H1 (cell line): ENCODE measurements around the gene FADS2. TPM values are rescaled to one million over a fixed set of nuclear protein-coding genes. Genes with fewer than 3 reads are reported as not detected.

Experiments used
- CTCF ChIA-PET: fragments of 300-600 bp; sonication (Branson Sonifier 250); formaldehyde crosslinking; loops from one replicate; lab custom pipeline; 2021; ENCODE audit not compliant: partially characterized antibody; lab: Charles Lee
- POLR2A ChIA-PET: fragments of 300-600 bp; sonication (Branson Sonifier 250); formaldehyde crosslinking; loops from one replicate; lab custom pipeline; 2021; ENCODE audit warnings: inconsistent platforms; ENCODE audit not compliant: partially characterized antibody; lab: Charles Lee
- DNase-seq, 2 experiments: peaks; one replicate each; pipeline versions ENCODE4 v3.0.0 to v3.0.0-alpha.2; 2010 to 2022; ENCODE audit warnings: low spot score in 2 of 2, low read depth in 1 of 2, mixed read lengths in 1 of 2
- FAIRE-seq: peaks from 2 replicates; lab custom pipeline; 2011; peaks lifted over from hg19 to GRCh38; lab: Jason Lieb, UNC
- H2AFZ ChIP-seq: 2 replicates; pipeline ENCODE4 v1.8.1; 2012; ENCODE audit warnings: low read length, inconsistent platforms
- H2AK5ac ChIP-seq: 2 replicates; pipeline ENCODE4 v1.6.1; 2013; ENCODE audit warnings: low read depth, low read length
- H2BK120ac ChIP-seq: replicated peaks from 2 replicates; pipeline ENCODE3; 2013; ENCODE audit warnings: low read depth, low read length, inconsistent platforms
- H2BK12ac ChIP-seq: 2 replicates; pipeline ENCODE4 v1.6.1; 2013; ENCODE audit warnings: low read depth, low read length
- H2BK15ac ChIP-seq: 2 replicates; pipeline ENCODE4 v1.6.1; 2013; ENCODE audit warnings: low read length
- H2BK20ac ChIP-seq: 2 replicates; pipeline ENCODE4 v1.6.1; 2013; ENCODE audit warnings: low read length
- H2BK5ac ChIP-seq: 2 replicates; pipeline ENCODE4 v1.6.1; 2013; ENCODE audit warnings: low read depth, low read length
- H3K14ac ChIP-seq: 2 replicates; pipeline ENCODE4 v1.6.1; 2013; ENCODE audit warnings: inconsistent platforms; ENCODE audit not compliant: insufficient read length
- H3K18ac ChIP-seq: 2 replicates; pipeline ENCODE4 v1.6.1; 2013; ENCODE audit warnings: low read length; ENCODE audit errors: extremely low read depth
- H3K23ac ChIP-seq: 2 replicates; pipeline ENCODE4 v1.6.1; 2013; ENCODE audit warnings: inconsistent platforms; ENCODE audit not compliant: insufficient read length
- H3K23me2 ChIP-seq: 2 replicates; pipeline ENCODE4 v1.6.1; 2013; ENCODE audit warnings: low read depth, low read length
- H3K27ac ChIP-seq: 2 replicates; pipeline ENCODE4 v1.6.1; 2011; ENCODE audit warnings: low read depth, low read length, inconsistent platforms
- H3K27me3 ChIP-seq, 4 experiments: replicated peaks in 1 of 4; 1 replicate in 1 of 4; 2 replicates in 3 of 4; pipeline versions ENCODE4 v1.6.1 to v1.8.1; 2011 to 2013; ENCODE audit warnings: low read length in 3 of 4, mild to moderate bottlenecking in 3 of 4, inconsistent platforms in 2 of 4, mixed read lengths in 2 of 4, moderate library complexity in 1 of 4; ENCODE audit not compliant: control insufficient read depth in 3 of 4, insufficient read depth in 3 of 4; ENCODE audit errors: extremely low read depth in 1 of 4
- H3K36me3 ChIP-seq, 4 experiments: 2 replicates each; pipeline versions ENCODE4 v1.6.1 to v1.8.1; 2011 to 2013; ENCODE audit warnings: mild to moderate bottlenecking in 4 of 4, low read length in 3 of 4, moderate library complexity in 2 of 4, control low read depth in 1 of 4, inconsistent platforms in 1 of 4; ENCODE audit not compliant: insufficient read depth in 4 of 4, control insufficient read depth in 2 of 4
- H3K4ac ChIP-seq: replicated peaks from 2 replicates; pipeline ENCODE3; 2013; ENCODE audit warnings: low read length, low read depth, mixed read lengths, inconsistent platforms; ENCODE audit not compliant: insufficient read length
- H3K4me1 ChIP-seq, 4 experiments: replicated peaks in 1 of 4; 1 replicate in 1 of 4; 2 replicates in 3 of 4; pipeline versions ENCODE4 v1.6.1 to v1.8.1; 2011 to 2013; ENCODE audit warnings: low read length in 3 of 4, inconsistent platforms in 2 of 4, mixed read lengths in 1 of 4; ENCODE audit not compliant: insufficient read depth in 4 of 4, control insufficient read depth in 3 of 4
- H3K4me2 ChIP-seq, 2 experiments: 2 replicates each; pipeline versions ENCODE4 v1.6.1 to v1.8.1; 2011 to 2013; ENCODE audit warnings: low read depth in 2 of 2, low read length in 2 of 2, control low read depth in 1 of 2, inconsistent platforms in 1 of 2, mild to moderate bottlenecking in 1 of 2; ENCODE audit not compliant: insufficient read depth in 1 of 2
- H3K4me3 ChIP-seq, 4 experiments: fragments of 200-600, 300-600 bp in 1 of 4; sonication (generic), shearing (Covaris generic), sonication (Bioruptor Twin) in 1 of 4; 2 replicates each; pipeline versions ENCODE4 v1.5.1 to v1.8.1; 2011 to 2016; ENCODE audit warnings: low read length in 4 of 4, low read depth in 3 of 4, control low read depth in 2 of 4, inconsistent platforms in 2 of 4, mild to moderate bottlenecking in 2 of 4, mixed read lengths in 1 of 4, moderate library complexity in 1 of 4; ENCODE audit not compliant: insufficient read depth in 2 of 4; ENCODE audit errors: extremely low read depth in 1 of 4
- H3K56ac ChIP-seq: replicated peaks from 2 replicates; pipeline ENCODE3; 2013; ENCODE audit warnings: low read depth, mild to moderate bottlenecking, mixed read lengths, low read length, inconsistent platforms; ENCODE audit not compliant: insufficient read length
- H3K79me1 ChIP-seq: 2 replicates; pipeline ENCODE4 v1.6.1; 2013; ENCODE audit warnings: low read depth, low read length, control low read depth
- H3K79me2 ChIP-seq, 2 experiments: 2 replicates each; pipeline versions ENCODE4 v1.6.1 to v1.8.1; 2012 to 2013; ENCODE audit warnings: low read length in 2 of 2, mild to moderate bottlenecking in 2 of 2, inconsistent platforms in 1 of 2; ENCODE audit not compliant: insufficient read depth in 2 of 2, control insufficient read depth in 1 of 2
- H3K9ac ChIP-seq, 4 experiments: replicated peaks in 1 of 4; 1 replicate in 1 of 4; 2 replicates in 3 of 4; pipeline versions ENCODE4 v1.6.1 to v1.8.1; 2011 to 2013; ENCODE audit warnings: low read depth in 3 of 4, low read length in 3 of 4, control low read depth in 2 of 4, mild to moderate bottlenecking in 2 of 4, moderate library complexity in 2 of 4, inconsistent platforms in 1 of 4; ENCODE audit errors: extremely low read depth in 1 of 4
- H3K9me3 ChIP-seq, 2 experiments: 2 replicates each; pipeline versions ENCODE4 v1.6.1 to v1.8.1; 2012 to 2013; ENCODE audit warnings: mild to moderate bottlenecking in 2 of 2, moderate library complexity in 2 of 2, control low read depth in 1 of 2, inconsistent platforms in 1 of 2, low read depth in 1 of 2, low read length in 1 of 2, mixed read lengths in 1 of 2; ENCODE audit not compliant: insufficient read depth in 2 of 2
- H4K20me1 ChIP-seq, 2 experiments: replicated peaks in 1 of 2; 2 replicates each; pipeline versions ENCODE3 to v1.8.1; 2011 to 2013; ENCODE audit warnings: inconsistent platforms in 2 of 2, low read length in 2 of 2, mild to moderate bottlenecking in 1 of 2; ENCODE audit not compliant: insufficient read depth in 2 of 2, control insufficient read depth in 1 of 2
- H4K5ac ChIP-seq: 2 replicates; pipeline ENCODE4 v1.6.1; 2013; ENCODE audit warnings: low read length, low read depth, mixed read lengths, inconsistent platforms; ENCODE audit not compliant: insufficient read length
- H4K8ac ChIP-seq: 2 replicates; pipeline ENCODE4 v1.8.0; 2013; ENCODE audit warnings: mild to moderate bottlenecking, moderate library complexity, low read length, inconsistent platforms; ENCODE audit not compliant: insufficient read depth; ENCODE audit errors: extremely low read depth
- H4K91ac ChIP-seq: replicated peaks from 2 replicates; pipeline ENCODE3; 2013; ENCODE audit warnings: low read length, mixed read lengths, inconsistent platforms; ENCODE audit not compliant: insufficient read length
- ASH2L ChIP-seq: fragments of 200-600, 300-600 bp; sonication (generic); IDR thresholded peaks from one replicate; pipeline ENCODE4 v1.7.1; 2017; ENCODE audit warnings: low read length
- BRCA1 ChIP-seq: IDR thresholded peaks from 2 replicates; pipeline ENCODE4 v1.6.1; 2012; ENCODE audit warnings: low read depth, low read length, improper control_type of control experiment
- CHD2 ChIP-seq: IDR thresholded peaks from 2 replicates; pipeline ENCODE4 v1.6.1; 2012; ENCODE audit warnings: low read length, improper control_type of control experiment
- CTBP2 ChIP-seq: IDR thresholded peaks from 2 replicates; pipeline ENCODE4 v1.7.0; 2011; ENCODE audit warnings: borderline replicate concordance, mild to moderate bottlenecking, moderate library complexity, mixed read lengths, low read length; ENCODE audit not compliant: insufficient read depth, insufficient read length
- EZH2 ChIP-seq: fragments of 200-600 bp; sonication (generic); IDR thresholded peaks from 2 replicates; pipeline ENCODE4 v1.7.1; 2012; ENCODE audit warnings: low read depth, mild to moderate bottlenecking, moderate library complexity, low read length, inconsistent platforms; ENCODE audit not compliant: severe bottlenecking
- KDM5A ChIP-seq: fragments of 200-600 bp; IDR thresholded peaks from 2 replicates; pipeline ENCODE4 v1.7.1; 2012; ENCODE audit warnings: mild to moderate bottlenecking, low read length, inconsistent platforms, mixed read lengths
- POU5F1 ChIP-seq: IDR thresholded peaks from 2 replicates; pipeline ENCODE4 v1.6.1; 2011; ENCODE audit warnings: low read depth, mild to moderate bottlenecking, low read length, moderate library complexity
- RBBP5 ChIP-seq: IDR thresholded peaks from 2 replicates; pipeline ENCODE4 v1.7.1; 2012; ENCODE audit warnings: low read depth, mild to moderate bottlenecking, inconsistent platforms, low read length, moderate library complexity, borderline replicate concordance
- SIX5 ChIP-seq: IDR thresholded peaks from 2 replicates; pipeline ENCODE4 v1.6.1; 2011; ENCODE audit warnings: mild to moderate bottlenecking, low read depth, low read length
- SP2 ChIP-seq: IDR thresholded peaks from 2 replicates; pipeline ENCODE4 v1.6.1; 2012; ENCODE audit warnings: mild to moderate bottlenecking, low read length, inconsistent platforms
- TAF1 ChIP-seq: IDR thresholded peaks from 2 replicates; pipeline ENCODE4 v1.6.1; 2011; ENCODE audit warnings: mild to moderate bottlenecking, low read depth, low read length
- TCF12 ChIP-seq: IDR thresholded peaks from 2 replicates; pipeline ENCODE4 v1.6.1; 2011; ENCODE audit warnings: low read depth, mild to moderate bottlenecking, low read length
- WGBS, 2 experiments: shearing (Covaris generic) in 1 of 2; methylation state at CpG; one replicate each; pipeline versions ENCODE4 v1.1.6 to v1.1.7; 2013 to 2015; ENCODE audit warnings: low lambda C conversion rate in 2 of 2, mixed read lengths in 2 of 2, inconsistent platforms in 1 of 2, low coverage in 1 of 2, missing lambda C conversion rate in 1 of 2; ENCODE audit not compliant: insufficient replicate concordance in 2 of 2, insufficient coverage in 1 of 2, insufficient read length in 1 of 2; ENCODE audit errors: extremely low coverage in 1 of 2, missing lambda C conversion rate in 1 of 2; 5-methylcytosine and 5-hydroxymethylcytosine counted together
- polyA plus RNA-seq, 7 experiments: library from polyadenylated mRNA; depleted of rRNA in 3 of 7; stranded (reverse) in 5 of 7; unstranded in 2 of 7; fragments of >200 nt in 5 of 7; fragments of 200-250 nt in 2 of 7; gene quantifications; 1 replicate in 5 of 7; 2 replicates in 1 of 7; 4 replicates in 1 of 7; pipeline versions ENCODE4 v1.2.1 to v1.2.3, GENCODE V29; 2011 to 2013; ENCODE audit warnings: missing spikeins in 2 of 7, mixed read lengths in 2 of 7
- total RNA-seq: library from RNA; stranded (reverse); fragmentation: NEBNext Ultra II Directional; extraction: Animal tissue kit (Norgen Biotek cat#: 25700); gene quantifications from 2 replicates; pipeline ENCODE4 v1.2.1, GENCODE V29; 2021

The FADS2 gene
- total and polyA plus RNA-seq, 2 of the 8 experiments (the other 6 are each of a cell fraction or from before 2014, with no cell fraction given), result 499 to 701 TPM

GRCh38 chr11:61873588-61874376, 45.7 kb downstream of the FADS2 start:
- 90% methylated on average over 16 of the region's 16 CpGs; no CpG with 5 or more reads in 1 of the 2 experiments for WGBS, 2 experiments
- Histone ChIP-seq H3K56ac (no peak overlapping the region), H4K8ac (peak overlapping the region; percentile 59; the same call in 1 of the 2 replicates), H3K23me2 (no peaks in the 10 kb centered on the region), H2BK120ac (no peak overlapping the region), H3K4me2 (no peak overlapping the region)
- DNase-seq, result no peak
- TF ChIP-seq POU5F1, result no peak
- no peak for TF ChIP-seq BRCA1
- no peak for TF ChIP-seq CTBP2
- no peak for TF ChIP-seq ASH2L
- no peak for TF ChIP-seq SIX5
- no peak for TF ChIP-seq TAF1
- no peak for TF ChIP-seq SP2
- TF ChIP-seq CHD2, result no peak
- no peak for TF ChIP-seq TCF12
- TF ChIP-seq EZH2, result no peak
- no peak for TF ChIP-seq KDM5A
- TF ChIP-seq RBBP5, result no peak
- TF ChIP-seq, all 59 proteins: peak for 0
- no peak overlapping the region for H3K4ac ChIP-seq
- no peak overlapping the region for H3K27ac ChIP-seq
- no peak overlapping the region for H4K5ac ChIP-seq
- H3K9ac ChIP-seq, result no peak overlapping the region
- no peak overlapping the region for H3K14ac ChIP-seq
- no peak overlapping the region for H4K91ac ChIP-seq
- no peak overlapping the region for H2AK5ac ChIP-seq
- H3K36me3 ChIP-seq, result no peaks in the 10 kb centered on the region; a peak in 1 of 8 replicates
- H3K4me1 ChIP-seq, result peaks cover 4 to 14% (median 4%) of the 10 kb centered on the region in 4 experiments; a peak in 6 of 7 replicates
- peaks cover 0 to 5% of the 10 kb centered on the region in 2 experiments for H4K20me1 ChIP-seq
- ChIA-PET CTCF (interaction anchor here (0.7 to 10.9 kb wide), 11 partner anchors 12 to 298 kb away, joined by 3 to 172 read pairs (median 8); no protein-coding TSS in a partner anchor), POLR2A (interaction anchor here (0.6 to 3.1 kb wide), 7 partner anchors 11 to 77 kb away, joined by 3 to 15 read pairs (median 4); no protein-coding TSS in a partner anchor)
- H2AFZ ChIP-seq, result no peak overlapping the region
- H3K4me3 ChIP-seq, result no peak overlapping the region
- no peak overlapping the region for H3K18ac ChIP-seq
- no peaks in the 10 kb centered on the region for H3K79me1 ChIP-seq
- no peak overlapping the region for H3K23ac ChIP-seq
- FAIRE-seq, result no peak
- H3K79me2 ChIP-seq, result no peaks in the 10 kb centered on the region
- H2BK12ac ChIP-seq, result no peak overlapping the region
- H3K27me3 ChIP-seq, result peaks cover 0 to 11% (median 8%) of the 10 kb centered on the region in 4 experiments; a peak in 5 of 7 replicates
- peak overlapping the region; percentile 65; the same call in 1 of the 2 replicates for H2BK15ac ChIP-seq
- H2BK20ac ChIP-seq, result 0 out of 2 replicates have a peak overlapping the region, but pooled peaks have one; percentile 21
- no peaks in the 10 kb centered on the region for H3K9me3 ChIP-seq
- no peak overlapping the region for H2BK5ac ChIP-seq
